ENCODE data around the gene MLIP.
"Not testable (repeated sequence)": the region's sequence is repeated elsewhere in the genome, so short reads cannot be mapped to it uniquely, and the experiment has no call there.

The MLIP gene

DNA sequence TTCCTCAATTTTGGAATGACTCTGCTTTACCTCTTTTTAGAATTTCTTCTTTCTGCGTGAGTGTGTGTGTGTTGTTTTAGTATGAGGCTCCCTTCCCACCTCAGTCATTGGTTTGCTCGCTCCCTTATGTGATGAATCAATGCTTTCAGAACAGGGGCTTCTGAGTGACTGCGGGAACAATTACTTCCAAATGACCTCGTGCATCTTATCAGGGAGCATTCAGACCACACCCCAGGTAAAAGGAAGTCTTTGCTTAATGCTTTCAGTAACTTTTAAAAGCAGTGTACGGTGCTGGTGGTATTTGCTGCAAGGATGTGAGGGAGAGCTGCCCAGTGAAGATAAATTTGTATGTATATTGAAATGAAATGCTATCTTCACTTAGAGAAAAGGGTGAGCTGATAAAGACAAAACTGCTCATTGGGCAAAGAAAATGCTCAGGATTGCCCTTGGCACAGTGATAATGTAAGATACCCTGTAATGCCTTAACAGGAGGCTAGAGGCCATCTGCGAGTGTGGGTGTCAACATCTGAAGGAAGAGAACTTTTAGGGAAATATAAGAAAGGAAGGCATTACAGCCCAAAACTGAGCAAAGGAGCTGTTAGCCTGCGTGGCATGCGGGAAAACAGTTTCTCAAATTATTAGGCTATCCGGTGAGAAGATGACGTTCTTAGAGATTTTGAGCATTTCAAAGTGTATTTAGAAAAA, at the start of gene MLIP:
MLIP (plus strand) TSS at position 103 of the 705 bp plus-strand sequence; CDS start at position 140, 37 bp downstream.
- DNase-seq, result no peak

DNA sequence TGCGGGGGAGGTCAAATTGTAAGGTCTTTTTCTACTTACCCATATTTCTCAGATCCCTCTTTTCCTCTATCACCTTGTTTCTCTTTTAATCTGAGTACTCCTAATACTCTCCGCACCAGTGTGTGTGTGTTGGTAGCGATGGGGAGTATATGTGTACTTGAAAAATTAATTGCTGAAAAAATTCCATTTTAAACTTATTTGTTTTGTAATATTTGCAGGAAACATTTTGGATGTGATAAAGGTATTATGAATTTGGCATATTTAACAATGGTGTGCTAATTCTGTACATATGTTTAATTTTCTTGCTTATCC, 48.1 kb upstream of the MLIP start:
- DNase-seq, result no peak

- no peak for DNase-seq
These were observed 42.5 kb upstream of the MLIP start for GRCh38 chr6:54068694-54069093.

GRCh38 chr6:54070025-54070424, 41.2 kb upstream of the MLIP start:
- DNase-seq, result no peak

GRCh38 chr6:54071821-54072340, 39.4 kb upstream of the MLIP start:
- DNase-seq, result no peak

DNA sequence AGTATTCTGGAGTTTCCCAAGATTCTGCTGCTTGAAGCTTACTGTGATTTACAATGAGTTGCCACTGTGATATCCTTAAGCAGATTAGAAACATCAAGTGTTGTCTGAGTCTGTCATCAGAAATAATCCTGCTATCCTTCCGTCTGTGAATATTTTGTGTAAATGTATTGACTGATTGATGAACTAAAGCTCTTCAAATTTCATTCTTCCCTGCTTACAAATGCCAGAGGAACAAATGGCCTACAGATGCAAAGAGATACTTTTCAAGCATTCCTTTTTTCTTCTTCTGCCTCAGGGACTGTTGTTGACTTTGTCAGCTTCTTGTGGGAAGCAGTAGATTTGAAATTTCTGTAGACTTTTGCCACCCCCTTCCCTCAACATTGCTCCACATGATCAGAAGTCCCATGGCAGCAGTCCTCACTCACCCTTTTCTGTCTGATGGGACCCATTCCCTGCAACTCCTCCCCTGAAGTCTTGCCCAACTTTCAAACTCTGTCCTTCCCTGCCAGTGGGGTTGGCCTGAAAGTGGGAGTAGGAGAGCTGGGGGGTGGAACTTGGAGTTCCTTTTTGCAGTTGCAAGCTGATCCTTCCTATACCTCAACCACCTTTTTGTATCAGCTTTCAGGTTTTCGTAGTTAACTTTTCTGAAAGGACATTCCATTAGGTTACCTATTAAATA, 38.5 kb upstream of the MLIP start:
- no peak for DNase-seq

GRCh38 chr6:54073487-54073886, 37.8 kb upstream of the MLIP start:
- DNase-seq, result no peak

- no peak for DNase-seq
These were observed 37.1 kb upstream of the MLIP start for GRCh38 chr6:54074109-54074508.

DNA sequence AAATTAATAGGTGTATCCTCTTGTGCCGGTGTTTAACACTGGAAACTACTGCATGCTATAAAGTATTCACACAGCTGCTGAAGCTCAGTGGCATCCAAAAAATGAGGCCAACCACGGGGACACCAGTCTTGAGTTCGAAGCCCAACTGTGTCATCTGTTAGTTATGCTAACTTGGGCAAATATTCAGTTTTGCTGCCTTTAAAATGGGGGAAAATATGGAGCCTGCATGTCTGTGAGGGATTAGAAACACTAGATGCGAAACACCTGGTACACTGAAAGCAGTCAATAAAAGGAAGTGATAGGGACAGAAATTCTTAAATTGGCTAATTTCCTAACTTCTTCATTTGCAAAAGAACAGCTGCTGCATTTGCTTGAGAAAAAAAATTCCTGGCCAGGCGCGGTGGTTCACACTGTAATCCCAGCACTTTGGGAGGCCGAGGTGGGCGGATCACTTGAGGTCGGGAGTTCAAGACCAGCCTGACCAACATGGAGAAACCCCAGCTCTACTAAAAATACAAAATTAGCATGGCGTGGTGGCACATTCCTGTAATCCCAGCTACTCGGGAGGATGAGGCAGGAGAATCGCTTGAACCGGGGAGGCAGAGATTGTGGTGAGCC, 36.6 kb upstream of the MLIP start:
- DNase-seq, result no peak

GRCh38 chr6:54076159-54076789, 35.0 kb upstream of the MLIP start:
- DNase-seq, result no peak

GRCh38 chr6:54081499-54081898, 29.7 kb upstream of the MLIP start:
- DNase-seq, result not testable (repeated sequence)

- DNase-seq, result no peak
These were observed 28.0 kb upstream of the MLIP start for GRCh38 chr6:54083287-54083686.

GRCh38 chr6:54084231-54084630, 27.0 kb upstream of the MLIP start:
- DNase-seq, result no peak

DNA sequence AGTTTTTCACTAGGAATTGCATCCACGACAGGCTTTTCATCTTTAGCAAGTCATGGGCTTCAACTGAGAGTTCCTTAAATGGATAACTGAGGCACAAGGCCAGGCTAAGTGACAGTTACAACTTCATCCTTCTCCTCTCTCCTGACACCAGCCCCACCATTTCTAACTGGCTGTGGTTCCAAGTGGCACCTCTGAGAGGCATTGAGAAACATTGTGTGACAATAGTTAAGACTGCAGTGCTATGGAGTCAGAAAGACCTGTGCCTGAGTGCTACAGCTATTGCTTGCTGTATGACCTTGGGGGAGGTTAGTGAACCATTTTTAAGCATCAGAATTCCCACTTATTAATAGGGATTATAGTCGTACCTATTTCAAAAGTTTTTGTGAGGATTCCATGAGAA, 26.2 kb upstream of the MLIP start:
- no peak for DNase-seq

DNA sequence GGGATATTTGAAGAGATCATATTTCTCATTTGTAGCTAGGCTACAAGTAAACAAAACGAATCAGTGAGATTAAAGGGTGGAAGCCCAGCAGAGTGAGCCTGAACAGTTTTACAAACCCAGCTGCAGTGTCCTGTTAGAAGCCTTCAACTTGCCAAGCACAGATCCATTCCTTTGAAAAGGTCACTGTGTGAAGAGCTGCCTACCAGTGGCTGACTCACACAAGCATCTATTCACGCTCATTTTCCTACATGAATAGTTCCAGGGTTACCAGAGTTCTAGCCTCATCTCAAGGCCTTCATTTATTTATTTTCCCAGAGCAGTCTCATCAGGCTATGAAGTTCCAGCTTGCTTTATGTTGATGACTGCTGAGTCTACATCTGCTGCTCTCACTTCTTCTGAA, 25.7 kb upstream of the MLIP start:
- DNase-seq, result no peak

GRCh38 chr6:54086439-54086838, 24.8 kb upstream of the MLIP start:
- no peak for DNase-seq

- DNase-seq, result no peak
These were observed 23.5 kb upstream of the MLIP start for GRCh38 chr6:54087721-54088120.

GRCh38 chr6:54093326-54093948, 17.8 kb upstream of the MLIP start:
- DNase-seq, result no peak

DNA sequence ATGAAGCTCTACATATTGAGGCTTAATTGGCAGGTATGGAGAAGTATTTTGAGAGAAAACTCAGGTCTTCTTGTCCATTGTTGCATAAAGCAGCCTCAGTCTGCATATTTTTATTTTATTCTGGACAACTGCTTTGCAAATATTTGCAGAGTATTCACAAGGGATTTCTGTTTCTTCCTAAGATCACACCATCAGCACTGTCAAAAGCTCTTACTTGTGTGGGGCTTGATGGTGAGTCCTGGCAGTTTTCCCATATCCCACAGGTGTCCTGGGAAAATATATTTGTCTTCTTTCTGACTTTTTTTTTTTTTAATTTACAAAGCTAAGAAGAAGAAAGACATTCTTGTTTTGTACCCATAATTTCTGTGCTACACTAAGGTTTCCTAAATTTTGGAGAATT, 16.9 kb upstream of the MLIP start:
- DNase-seq, result no peak

- DNase-seq, result no peak
These were observed 16.5 kb upstream of the MLIP start for GRCh38 chr6:54094786-54095185.

- no peak for DNase-seq
These were observed 15.5 kb upstream of the MLIP start for GRCh38 chr6:54095723-54096122.

- DNase-seq, result no peak
These were observed 14.4 kb upstream of the MLIP start for GRCh38 chr6:54096811-54097210.

DNA sequence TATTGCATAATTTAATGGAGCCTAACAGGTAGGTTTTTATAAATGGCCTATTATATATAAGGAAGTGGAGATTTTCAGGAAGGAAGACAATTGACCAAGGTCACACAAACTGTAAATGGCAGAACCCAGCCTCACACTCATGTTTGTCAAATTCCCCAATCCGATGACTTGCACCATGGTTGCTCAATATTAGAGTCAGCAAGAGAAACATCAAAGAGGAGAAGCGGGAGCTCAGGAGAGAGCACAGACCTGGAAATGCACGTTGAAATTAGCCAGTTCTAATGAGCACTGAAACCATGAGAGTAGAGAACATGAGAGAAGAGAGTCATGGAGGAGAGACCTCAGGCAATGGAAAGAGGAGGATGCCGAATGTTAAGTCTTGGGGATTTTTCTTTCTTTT, 13.5 kb upstream of the MLIP start:
- DNase-seq, result no peak

Data from suppressor macrophage treated with lipopolysaccharide for 1 hour (primary cell).